ENCODE measurements around the gene UPF3A.
"Not testable (repeated sequence)": the region's sequence is repeated elsewhere in the genome, so short reads cannot be mapped to it uniquely, and the experiment has no call there.

Gene UPF3A

DNA sequence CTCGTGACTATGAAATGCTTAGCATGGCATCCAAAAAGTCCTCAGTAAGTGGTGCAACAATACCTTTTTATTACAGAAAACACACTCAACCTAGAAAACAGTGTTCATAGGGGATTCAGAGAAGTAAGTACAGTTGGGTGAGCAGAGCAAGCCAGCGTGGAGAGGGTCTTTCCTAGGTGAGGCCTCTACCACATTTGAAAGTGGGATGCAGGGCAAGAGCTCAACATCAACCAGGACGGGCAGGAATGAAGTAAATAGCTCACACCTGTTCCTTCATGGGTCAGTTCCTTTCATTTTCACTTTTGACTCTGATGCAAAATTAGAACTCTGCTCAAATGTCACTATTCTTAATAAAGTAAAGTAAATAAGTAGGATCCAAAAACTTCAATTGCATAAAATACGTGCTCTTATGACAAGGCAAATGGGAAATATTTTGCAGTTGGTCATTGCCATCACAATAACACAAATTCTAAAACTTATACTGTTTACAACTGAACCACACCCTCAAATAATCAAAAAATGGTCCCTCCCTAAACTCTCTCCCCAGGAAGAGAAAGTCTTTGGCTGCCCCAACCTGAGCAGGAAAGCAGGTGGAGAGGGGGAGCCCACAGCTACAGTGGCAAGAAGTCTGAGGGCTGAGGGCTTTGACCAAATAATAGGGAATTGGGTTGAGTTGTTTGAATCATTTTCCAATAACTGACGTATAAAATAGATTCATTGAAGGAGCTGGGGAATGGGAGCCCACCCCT is 53.1 kb downstream of the UPF3A start:
- no peak for DNase-seq (ENCODE audit: low read depth)

DNA sequence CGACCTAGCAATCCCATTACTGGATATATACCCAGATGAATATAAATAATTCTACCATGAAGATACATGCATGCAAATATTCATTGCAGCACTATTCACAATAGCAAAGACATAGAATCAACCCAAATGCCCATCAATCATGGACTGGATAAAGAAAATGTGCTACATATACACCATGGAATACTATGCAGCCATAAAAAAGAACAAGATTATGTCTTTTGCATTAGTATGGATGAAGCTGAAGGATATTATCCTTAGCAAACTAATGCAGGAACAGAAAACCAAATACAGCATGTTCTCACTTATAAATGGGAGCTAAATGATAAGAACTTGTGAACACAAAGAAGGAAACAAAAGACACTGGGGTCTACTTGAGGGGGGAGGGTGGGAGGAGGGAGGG is 55.1 kb downstream of the UPF3A start:
- not testable (repeated sequence) for DNase-seq (ENCODE audit: low read depth)

DNA sequence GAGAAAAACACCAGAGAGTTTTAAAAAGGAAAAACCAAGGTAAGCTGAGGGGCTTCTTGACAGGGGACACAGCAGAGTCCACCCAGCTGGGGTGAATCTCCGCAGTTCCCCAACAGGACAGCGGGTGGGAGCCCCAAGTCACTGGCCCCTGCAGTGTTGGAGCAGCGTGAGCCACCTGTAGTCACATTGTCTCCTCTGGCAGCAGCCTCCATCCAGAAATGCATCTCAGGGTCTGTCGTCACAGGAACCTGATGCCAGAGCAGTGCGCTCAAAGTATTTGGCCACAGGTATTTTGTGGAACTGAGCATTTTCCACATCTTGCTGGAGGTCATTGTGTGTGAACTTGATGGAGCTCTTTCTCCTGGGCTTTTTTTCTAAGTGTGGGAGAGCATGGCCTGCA is 57.6 kb downstream of the UPF3A start:
- no peak for DNase-seq (ENCODE audit: low read depth)

DNA sequence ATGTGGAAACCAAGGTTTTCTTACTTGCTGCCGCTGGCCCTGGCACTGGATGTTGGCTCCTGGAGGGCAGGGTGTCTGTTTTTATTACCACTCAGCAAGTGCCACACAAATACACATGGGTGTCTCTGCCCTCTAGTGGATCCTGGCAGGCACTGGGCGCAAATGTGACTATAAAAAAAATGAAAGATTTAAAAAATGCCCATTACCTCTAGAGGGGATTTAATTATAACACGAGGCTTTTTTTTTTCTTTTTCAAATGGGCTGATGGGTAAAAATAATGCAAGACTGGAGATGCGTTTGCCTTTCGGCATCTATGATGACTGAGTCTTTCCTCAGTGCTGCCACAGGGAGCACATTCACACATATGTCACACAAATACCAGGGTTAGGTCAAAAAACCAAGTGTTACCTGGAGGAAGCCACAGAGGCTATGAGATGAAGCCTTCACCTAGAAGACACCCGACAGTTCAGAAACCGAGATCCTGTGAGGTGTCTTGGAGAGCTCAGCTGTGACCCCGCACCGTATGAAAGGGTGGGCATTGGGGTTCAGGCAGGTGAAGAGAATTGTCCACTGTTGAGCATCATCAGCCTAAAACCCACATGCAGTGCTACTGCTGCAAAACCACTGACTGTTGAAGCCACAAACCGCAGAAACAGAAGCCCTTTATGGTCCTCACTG is 58.6 kb downstream of the UPF3A start:
- peak; percentile 28 for DNase-seq (ENCODE audit: low read depth)

- no peak for DNase-seq (ENCODE audit: low read depth)
Measured at GRCh38 chr13:114341003-114341777, 59.8 kb downstream of the UPF3A start.

DNA sequence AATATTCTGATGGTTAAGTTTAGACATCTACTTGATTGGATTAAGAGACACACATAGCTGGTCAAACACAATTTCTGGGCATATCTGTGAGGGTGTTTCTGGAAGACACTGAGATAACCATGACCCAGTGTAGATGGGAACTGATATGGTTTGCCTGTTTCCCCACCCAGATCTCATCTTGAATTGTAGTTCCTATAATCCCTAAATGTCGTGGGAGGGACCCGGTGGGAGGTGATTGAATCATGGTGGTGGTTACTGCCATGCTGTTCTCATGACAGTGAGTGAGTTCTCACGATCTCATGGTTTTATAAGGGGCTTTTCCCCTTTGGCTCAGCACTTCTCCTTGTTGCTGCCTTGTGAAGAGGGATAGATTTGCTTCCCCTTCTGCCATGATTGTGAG is 65.9 kb downstream of the UPF3A start:
- DNase-seq (ENCODE audit: low read depth), result not testable (repeated sequence)

DNA sequence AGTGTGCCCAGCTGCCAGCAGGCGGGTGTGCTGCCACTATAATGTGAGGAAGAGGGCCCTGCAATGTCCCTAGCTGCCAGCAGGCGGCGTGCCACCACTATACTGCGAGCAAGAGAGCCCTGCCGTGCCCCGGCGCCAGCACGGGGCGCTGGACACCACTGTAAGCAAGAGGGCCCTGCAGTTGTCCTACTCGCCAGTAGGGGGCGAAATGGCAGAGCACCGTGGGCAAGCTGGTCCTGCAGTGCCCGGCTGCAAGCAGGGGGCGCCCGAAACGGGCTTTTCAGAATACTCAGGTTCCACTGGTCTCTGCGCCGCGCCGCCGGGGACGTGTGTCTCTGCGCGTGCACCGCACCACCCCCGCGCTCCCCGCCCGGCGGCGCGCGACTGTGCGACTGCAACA is 71.4 kb downstream of the UPF3A start:
- not testable (repeated sequence) for DNase-seq (ENCODE audit: low read depth)

- DNase-seq (ENCODE audit: low read depth), result not testable (repeated sequence)
Measured at GRCh38 chr13:114353382-114353781, 72.0 kb downstream of the UPF3A start.

Measured in stromal cell of bone marrow (primary cell).